A673 (cell line): Measurements from ENCODE around the gene ZNF667. TPM values are rescaled to one million over a fixed set of nuclear protein-coding genes. Genes with fewer than 3 reads are reported as not detected.
A peak's percentile ranks its signal among the peaks of the same experiment; 100 is the strongest.

Experiments
- BruUV-seq: library from RNA; stranded (reverse); fragments of 400-500 nt; replicated peaks from 2 replicates; lab custom pipeline; 2021; lab: Mats Ljungman, UMichigan
- CTCF ChIA-PET: fragments of 300-600 bp; sonication (Branson Sonifier 250); formaldehyde crosslinking; loops from one replicate; lab custom pipeline; 2022; ENCODE audit warnings: antibody characterized with exemption; lab: Charles Lee
- POLR2A ChIA-PET: fragments of 300-600 bp; sonication (Branson Sonifier 250); formaldehyde crosslinking; loops from one replicate; lab custom pipeline; 2022; ENCODE audit warnings: antibody characterized with exemption; ENCODE audit not compliant: low non-redundant PET; lab: Charles Lee
- DNase-seq: peaks from one replicate; pipeline ENCODE4 v3.0.0-alpha.2; 2015; ENCODE audit warnings: low spot score
- H3K27ac ChIP-seq: fragments of 200-600 bp; sonication (generic); 2 replicates; pipeline ENCODE4 v1.5.1; 2016; ENCODE audit warnings: mixed run types, low read depth, mild to moderate bottlenecking, mixed read lengths, antibody characterized with exemption, low read length; ENCODE audit not compliant: poor library complexity, severe bottlenecking
- H3K27me3 ChIP-seq: fragments of 200-600 bp; sonication (generic); replicated peaks from 2 replicates; pipeline ENCODE4 v1.6.1; 2017; ENCODE audit warnings: mixed run types, low read depth, mild to moderate bottlenecking, mixed read lengths, antibody characterized with exemption, low read length; ENCODE audit not compliant: insufficient read depth, poor library complexity
- H3K36me3 ChIP-seq: fragments of 200-600 bp; sonication (generic); 2 replicates; pipeline ENCODE4 v1.6.1; 2016; ENCODE audit warnings: mixed run types, mild to moderate bottlenecking, mixed read lengths, antibody characterized with exemption, low read length; ENCODE audit not compliant: insufficient read depth, poor library complexity, severe bottlenecking
- H3K4me1 ChIP-seq: fragments of 200-600 bp; sonication (generic); 2 replicates; pipeline ENCODE4 v1.6.1; 2017; ENCODE audit warnings: mixed run types, mild to moderate bottlenecking, mixed read lengths, antibody characterized with exemption, low read length; ENCODE audit not compliant: insufficient read depth, poor library complexity, severe bottlenecking
- H3K4me3 ChIP-seq: fragments of 200-600 bp; sonication (generic); 2 replicates; pipeline ENCODE4 v1.5.1; 2016; ENCODE audit warnings: low read depth, mixed run types, mild to moderate bottlenecking, mixed read lengths, low read length; ENCODE audit not compliant: poor library complexity, severe bottlenecking
- H3K9me3 ChIP-seq: fragments of 200-600 bp; sonication (generic); 2 replicates; pipeline ENCODE4 v1.6.1; 2016; ENCODE audit warnings: mixed run types, low read depth, mild to moderate bottlenecking, mixed read lengths, antibody characterized with exemption, low read length; ENCODE audit not compliant: poor library complexity, severe bottlenecking
- CTCF ChIP-seq: fragments of 300-800, 200-600 bp; sonication (generic); conservative IDR thresholded peaks from 2 replicates; pipeline ENCODE4 v1.5.1; 2017; ENCODE audit warnings: low read depth, mild to moderate bottlenecking, antibody characterized with exemption, low read length, moderate library complexity, mixed read lengths
- EZH2 ChIP-seq: fragments of 200-600 bp; sonication (generic); IDR thresholded peaks from 2 replicates; pipeline ENCODE4 v1.6.1; 2017; ENCODE audit warnings: borderline replicate concordance, low read depth, mild to moderate bottlenecking, mixed read lengths, antibody characterized with exemption, low read length; ENCODE audit not compliant: poor library complexity, severe bottlenecking
- intact Hi-C: fragments of 100-400 bp; cut with micrococcal nuclease; formaldehyde crosslinking; loops from one replicate; pipeline ENCODE4 v1.10.0; 2022; ENCODE audit not compliant: unreplicated experiment
- total RNA-seq: library from RNA; stranded (reverse); gene quantifications from 2 replicates; pipeline ENCODE4 v1.2.3, GENCODE V29; 2021

ZNF667 gene
- total RNA-seq, 1 experiment from 2014 or later = 3.9 TPM

- DNase-seq = peak; percentile 98
- Histone ChIP-seq H3K36me3 (no peaks in the 10 kb centered on the region), H3K9me3 (peaks cover 9% of the 10 kb centered on the region), H3K27ac (peak within 1 kb of the TSS; percentile 90), H3K27me3 (no peaks in the 10 kb centered on the region), H3K4me3 (peak within 1 kb of the TSS; percentile 52), H3K4me1 (no peaks in the 10 kb centered on the region)
- TF ChIP-seq CTCF (peak; percentile 96), EZH2 (no peak)
- POLR2A ChIA-PET = no interaction called here
- CTCF ChIA-PET = interaction anchor here (0.6 kb wide), 1 partner anchor 523 kb away, joined by 3 read pairs; no protein-coding TSS in a partner anchor
- TSS peak; percentile 75 for BruUV-seq
- intact Hi-C loops = no loop called here
Measured at GRCh38 chr19:56393119-56394012, 83.8 kb downstream of the ZNF667 start, which contains the start of gene ZNF582. ZNF582 (minus strand) TSS chr19:56393534; CDS start chr19:56391752, 1,782 bp downstream.

Other genes starting within 250 kb of the ZNF667 start
- not detected in 2 replicates for gene EDDM13, start 204.6 kb downstream of the ZNF667 start, total RNA-seq
- gene ZSCAN5A, start 162.5 kb downstream of the ZNF667 start, total RNA-seq = 15.5 and 18.8 TPM in 2 replicates
- gene ZNF582, start 83.8 kb downstream of the ZNF667 start, total RNA-seq = 2.7 and 3.0 TPM in 2 replicates
- gene ZNF583, start 73.0 kb downstream of the ZNF667 start, total RNA-seq = 4.5 and 6.3 TPM in 2 replicates
- 1.6 and 2.9 TPM in 2 replicates for gene ZNF471, start 30.5 kb upstream of the ZNF667 start, total RNA-seq
- gene ZFP28, start 61.6 kb upstream of the ZNF667 start, total RNA-seq = 7.4 and 8.6 TPM in 2 replicates
- gene ZNF470, start 90.1 kb upstream of the ZNF667 start, total RNA-seq = 5.0 and 5.1 TPM in 2 replicates
- gene ZNF71, start 118.0 kb upstream of the ZNF667 start, total RNA-seq = 12.6 and 13.7 TPM in 2 replicates
- 0.52 and 0.76 TPM in 2 replicates for gene SMIM17, start 165.8 kb upstream of the ZNF667 start, total RNA-seq
- gene ZNF835, start 194.4 kb upstream of the ZNF667 start, total RNA-seq = 3.2 and 4.6 TPM in 2 replicates